PC-9 (cell line): Measurements from ENCODE around the gene IGF2BP2. TPM values are rescaled to one million over a fixed set of nuclear protein-coding genes. Genes with fewer than 3 reads are reported as not detected.

Experiments
- BruUV-seq: library from RNA; stranded (reverse); fragments of 400-500 nt; replicated peaks from 2 replicates; lab custom pipeline; 2021; lab: Mats Ljungman, UMichigan
- CTCF ChIA-PET: fragments of 300-600 bp; sonication (Branson Sonifier 250); formaldehyde crosslinking; loops from one replicate; lab custom pipeline; 2022; ENCODE audit warnings: antibody characterized with exemption; lab: Charles Lee
- POLR2A ChIA-PET: fragments of 300-600 bp; sonication (Branson Sonifier 250); formaldehyde crosslinking; loops from one replicate; lab custom pipeline; 2022; ENCODE audit warnings: antibody characterized with exemption; ENCODE audit not compliant: unreplicated experiment; lab: Charles Lee
- DNase-seq, 2 experiments: peaks; one replicate each; pipeline versions ENCODE4 v3.0.0 to v3.0.0-alpha.2; 2015 to 2022; ENCODE audit warnings: mixed read lengths in 1 of 2
- H2AFZ ChIP-seq: fragments of 200-600 bp; sonication (generic); 2 replicates; pipeline ENCODE4 v1.8.1; 2017; ENCODE audit warnings: antibody characterized with exemption
- H3F3A ChIP-seq: fragments of 200-600 bp; sonication (generic); 2 replicates; pipeline ENCODE4 v1.8.1; 2017; ENCODE audit warnings: antibody characterized with exemption, mild to moderate bottlenecking, low read depth; ENCODE audit not compliant: insufficient read depth
- H3K27ac ChIP-seq: fragments of 200-600 bp; sonication (generic); 2 replicates; pipeline ENCODE4 v1.6.1; 2016; ENCODE audit warnings: mixed run types
- H3K27me3 ChIP-seq: fragments of 200-600 bp; sonication (generic); 2 replicates; pipeline ENCODE4 v1.6.1; 2016; ENCODE audit warnings: low read depth, mixed run types; ENCODE audit not compliant: insufficient read depth
- H3K36me3 ChIP-seq: fragments of 200-600 bp; sonication (generic); 2 replicates; pipeline ENCODE4 v1.6.1; 2016; ENCODE audit warnings: low read depth, mixed run types
- H3K4me1 ChIP-seq: fragments of 200-600 bp; sonication (generic); replicated peaks from 2 replicates; pipeline ENCODE4 v1.6.1; 2016; ENCODE audit warnings: mixed run types; ENCODE audit not compliant: insufficient read depth
- H3K4me2 ChIP-seq: fragments of 200-600 bp; sonication (generic); 2 replicates; pipeline ENCODE4 v1.6.1; 2017; ENCODE audit warnings: mixed run types
- H3K4me3 ChIP-seq: fragments of 200-600 bp; sonication (generic); 2 replicates; pipeline ENCODE4 v1.6.1; 2016; ENCODE audit warnings: mixed run types
- H3K79me2 ChIP-seq: fragments of 200-600 bp; sonication (generic); 2 replicates; pipeline ENCODE4 v1.6.1; 2017; ENCODE audit warnings: low read depth, mixed run types
- H3K9me2 ChIP-seq: fragments of 200-600 bp; sonication (generic); 2 replicates; pipeline ENCODE4 v1.8.1; 2017; ENCODE audit warnings: mild to moderate bottlenecking; ENCODE audit not compliant: insufficient read depth
- H3K9me3 ChIP-seq: fragments of 200-600 bp; sonication (generic); 2 replicates; pipeline ENCODE4 v1.8.1; 2016; ENCODE audit warnings: low read depth; ENCODE audit not compliant: insufficient read depth
- H4K20me1 ChIP-seq: fragments of 200-600 bp; sonication (generic); 2 replicates; pipeline ENCODE4 v1.8.1; 2017; ENCODE audit not compliant: insufficient read depth
- EZH2 ChIP-seq: fragments of 200-600 bp; sonication (generic); IDR thresholded peaks from 2 replicates; pipeline ENCODE4 v1.8.0; 2017; ENCODE audit warnings: antibody characterized with exemption, low read depth
- intact Hi-C: fragments of 100-400 bp; cut with micrococcal nuclease; formaldehyde crosslinking; loops from one replicate; pipeline ENCODE4 v1.10.0; 2022; ENCODE audit not compliant: unreplicated experiment
- total RNA-seq: library from RNA; stranded (reverse); gene quantifications from 2 replicates; pipeline ENCODE4 v1.2.3, GENCODE V29; 2021
- TF ChIP-seq, protein P1 (sequence below): fragments of 200-600 bp; sonication (generic); conservative IDR thresholded peaks from 2 replicates; pipeline ENCODE4 v1.6.1; 2017; ENCODE audit warnings: mixed run types, antibody characterized with exemption, mild to moderate bottlenecking, moderate library complexity

The IGF2BP2 gene
- total RNA-seq, 1 experiment from 2014 or later = 140 TPM

- ChIA-PET CTCF (no interaction called here), POLR2A (no interaction called here)
- intact Hi-C loops = no loop called here
- H2AFZ ChIP-seq = no peak overlapping the region
- no TSS peak for BruUV-seq
- no peak overlapping the region for H3K27ac ChIP-seq
- peaks cover 5% of the 10 kb centered on the region for H3K4me1 ChIP-seq
- H4K20me1 ChIP-seq = no peaks in the 10 kb centered on the region
- no peaks in the 10 kb centered on the region for H3K36me3 ChIP-seq
- TF ChIP-seq, protein P1, sequence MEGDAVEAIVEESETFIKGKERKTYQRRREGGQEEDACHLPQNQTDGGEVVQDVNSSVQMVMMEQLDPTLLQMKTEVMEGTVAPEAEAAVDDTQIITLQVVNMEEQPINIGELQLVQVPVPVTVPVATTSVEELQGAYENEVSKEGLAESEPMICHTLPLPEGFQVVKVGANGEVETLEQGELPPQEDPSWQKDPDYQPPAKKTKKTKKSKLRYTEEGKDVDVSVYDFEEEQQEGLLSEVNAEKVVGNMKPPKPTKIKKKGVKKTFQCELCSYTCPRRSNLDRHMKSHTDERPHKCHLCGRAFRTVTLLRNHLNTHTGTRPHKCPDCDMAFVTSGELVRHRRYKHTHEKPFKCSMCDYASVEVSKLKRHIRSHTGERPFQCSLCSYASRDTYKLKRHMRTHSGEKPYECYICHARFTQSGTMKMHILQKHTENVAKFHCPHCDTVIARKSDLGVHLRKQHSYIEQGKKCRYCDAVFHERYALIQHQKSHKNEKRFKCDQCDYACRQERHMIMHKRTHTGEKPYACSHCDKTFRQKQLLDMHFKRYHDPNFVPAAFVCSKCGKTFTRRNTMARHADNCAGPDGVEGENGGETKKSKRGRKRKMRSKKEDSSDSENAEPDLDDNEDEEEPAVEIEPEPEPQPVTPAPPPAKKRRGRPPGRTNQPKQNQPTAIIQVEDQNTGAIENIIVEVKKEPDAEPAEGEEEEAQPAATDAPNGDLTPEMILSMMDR = no peak
- TF ChIP-seq EZH2 = no peak
- no peaks in the 10 kb centered on the region for H3K9me3 ChIP-seq
- no peak for DNase-seq
- H3K4me3 ChIP-seq = no peak overlapping the region
- H3K9me2 ChIP-seq = no peaks in the 10 kb centered on the region
- no peaks in the 10 kb centered on the region for H3K79me2 ChIP-seq
- H3K27me3 ChIP-seq = no peaks in the 10 kb centered on the region
- no peak overlapping the region for H3K4me2 ChIP-seq
- no peaks in the 10 kb centered on the region for H3F3A ChIP-seq
Observed at GRCh38 chr3:185846037-185846436, 21.2 kb upstream of the IGF2BP2 start.

DNA sequence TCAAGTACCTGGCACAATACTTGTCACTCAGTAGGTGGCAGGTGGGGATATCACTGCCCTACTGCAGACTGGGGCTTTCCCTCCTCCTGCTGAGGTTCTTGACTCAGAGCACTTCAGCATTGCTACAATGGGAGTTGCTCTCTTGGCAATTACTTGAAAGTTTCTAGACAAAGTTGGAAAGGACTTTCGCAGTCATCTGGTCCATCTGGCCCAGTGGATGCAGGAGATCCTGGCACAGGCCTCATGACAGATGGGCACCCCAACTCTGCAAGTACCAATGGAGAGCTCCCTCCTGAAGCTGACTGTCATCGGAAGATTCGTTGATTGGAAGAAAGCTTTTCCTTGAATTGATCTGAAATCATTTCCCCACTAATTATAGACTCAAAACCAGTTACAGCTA is 19.2 kb upstream of the IGF2BP2 start:
- CTCF ChIA-PET = no interaction called here
- no peaks in the 10 kb centered on the region for H3K27me3 ChIP-seq
- POLR2A ChIA-PET = no interaction called here
- H3K4me1 ChIP-seq = peaks cover 5% of the 10 kb centered on the region
- H3K79me2 ChIP-seq = no peaks in the 10 kb centered on the region
- H3K4me3 ChIP-seq = no peak overlapping the region
- no peaks in the 10 kb centered on the region for H3K36me3 ChIP-seq
- no TSS peak for BruUV-seq
- no peaks in the 10 kb centered on the region; the same call in 1 of the 2 replicates for H3F3A ChIP-seq
- intact Hi-C loops = loop anchor here (2.0 kb wide), 1 partner anchor 37 kb away; no protein-coding TSS in a partner anchor
- H3K9me3 ChIP-seq = no peaks in the 10 kb centered on the region
- H3K4me2 ChIP-seq = no peak overlapping the region
- H3K9me2 ChIP-seq = no peaks in the 10 kb centered on the region
- no peak for DNase-seq
- no peaks in the 10 kb centered on the region for H4K20me1 ChIP-seq
- H2AFZ ChIP-seq = no peak overlapping the region
- TF ChIP-seq, protein P1 = no peak
- TF ChIP-seq EZH2 = no peak
- no peak overlapping the region for H3K27ac ChIP-seq

GRCh38 chr3:185843635-185844034 is 18.8 kb upstream of the IGF2BP2 start:
- CTCF ChIA-PET = no interaction called here
- no TSS peak for BruUV-seq
- no peaks in the 10 kb centered on the region for H3K27me3 ChIP-seq

More at GRCh38 chr3:185843635-185844034, 18.8 kb upstream of the IGF2BP2 start:
- Histone ChIP-seq H3K36me3 (no peaks in the 10 kb centered on the region), H2AFZ (no peak overlapping the region), H3K9me2 (no peaks in the 10 kb centered on the region), H4K20me1 (no peaks in the 10 kb centered on the region), H3K4me3 (no peak overlapping the region), H3K27ac (no peak overlapping the region), H3K4me2 (no peak overlapping the region), H3K4me1 (peaks cover 5% of the 10 kb centered on the region), H3F3A (no peaks in the 10 kb centered on the region; the same call in 1 of the 2 replicates), H3K79me2 (no peaks in the 10 kb centered on the region), H3K9me3 (no peaks in the 10 kb centered on the region)
- no peak for DNase-seq
- POLR2A ChIA-PET = no interaction called here
- intact Hi-C loops = loop anchor here (2.0 kb wide), 1 partner anchor 37 kb away; no protein-coding TSS in a partner anchor
- no peak for TF ChIP-seq EZH2
- TF ChIP-seq, protein P1 = no peak
